Spleen (tissue), 7 donors: ENCODE measurements around the gene PTPN14.

Experiments used
- CTCF ChIP-seq, 11 experiments: fragments of 200-600 bp in 7 of 11; fragments of 450-650 bp in 4 of 11; sonication (generic) in 4 of 11; IDR thresholded peaks in 8 of 11; conservative IDR thresholded peaks in 3 of 11; 1 replicate in 7 of 11; 2 replicates in 4 of 11; pipeline versions ENCODE4 v1.4.0 to v1.8.0; 2016 to 2021; ENCODE audit warnings: antibody characterized with exemption in 11 of 11, inconsistent platforms in 4 of 11, mild to moderate bottlenecking in 1 of 11
- POLR2A ChIP-seq, 3 donors: fragments of 450-650 bp; IDR thresholded peaks; one replicate each; pipeline ENCODE4 v1.5.1; 2017; ENCODE audit warnings: antibody characterized with exemption in 3 of 3, mild to moderate bottlenecking in 1 of 3
- POLR2AphosphoS5 ChIP-seq, 3 donors: sonication (generic); formaldehyde crosslinking; IDR thresholded peaks; one replicate each; pipeline ENCODE4 v1.5.1; 2017; ENCODE audit warnings: antibody characterized with exemption in 3 of 3
- donor health status: DM: no; HTN: no; CAD: no; lungs with moderate emphysema.
- donor health status: DM: no; HTN: no; CAD: no.
- donor health status: DM: no; HTN: no; CAD: no.

GRCh38 chr1:214361636-214362035 lies 189.8 kb downstream of the PTPN14 start:
- no peak for TF ChIP-seq CTCF (IDR thresholded peaks at IDR 0.05 in 8 of 11, conservative IDR thresholded peaks at IDR 0.05 in 3 of 11)
- no peak for TF ChIP-seq POLR2A (IDR thresholded peaks at IDR 0.05)
- TF ChIP-seq POLR2AphosphoS5 (IDR thresholded peaks at IDR 0.05), result no peak
